Measurements from ENCODE around the gene ARHGAP9.
A peak's percentile ranks its signal among the peaks of the same experiment; 100 is the strongest.
"Not testable (repeated sequence)": the region's sequence is repeated elsewhere in the genome, so short reads cannot be mapped to it uniquely, and the experiment has no call there.

ARHGAP9 gene

DNA sequence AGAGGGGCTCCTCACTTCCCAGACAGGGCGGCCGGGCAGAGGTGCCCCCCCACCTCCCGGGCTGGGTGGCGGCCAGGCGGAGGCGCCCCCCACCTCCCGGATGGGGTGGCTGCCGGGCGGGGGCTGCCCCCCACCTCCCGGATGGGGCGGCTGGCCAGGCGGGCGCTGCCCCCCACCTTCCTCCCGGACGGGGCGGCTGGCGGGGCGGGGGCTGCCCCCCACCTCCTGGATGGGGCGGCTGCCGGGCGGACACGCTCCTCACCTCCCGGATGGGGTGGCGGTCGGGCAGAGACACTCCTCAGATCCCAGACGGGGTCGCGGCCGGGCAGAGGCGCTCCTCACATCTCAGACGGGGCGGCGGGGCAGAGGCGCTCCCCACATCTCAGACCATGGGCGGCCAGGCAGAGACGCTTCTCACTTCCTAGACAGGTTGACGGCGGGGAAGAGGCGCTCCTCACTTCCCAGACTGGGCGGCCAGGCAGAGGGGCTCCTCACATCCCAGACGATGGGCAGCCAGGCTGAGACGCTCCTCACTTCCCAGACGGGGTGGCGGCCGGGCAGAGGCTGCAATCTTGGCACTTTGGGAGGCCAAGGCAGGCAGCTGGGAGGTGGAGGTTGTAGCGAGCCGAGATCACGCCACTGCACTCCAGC is 15.5 kb upstream of the ARHGAP9 start:
- DNase-seq (ENCODE audit: extremely low read depth in 1 of 2, low read depth in 1 of 2) = not testable (repeated sequence)

DNA sequence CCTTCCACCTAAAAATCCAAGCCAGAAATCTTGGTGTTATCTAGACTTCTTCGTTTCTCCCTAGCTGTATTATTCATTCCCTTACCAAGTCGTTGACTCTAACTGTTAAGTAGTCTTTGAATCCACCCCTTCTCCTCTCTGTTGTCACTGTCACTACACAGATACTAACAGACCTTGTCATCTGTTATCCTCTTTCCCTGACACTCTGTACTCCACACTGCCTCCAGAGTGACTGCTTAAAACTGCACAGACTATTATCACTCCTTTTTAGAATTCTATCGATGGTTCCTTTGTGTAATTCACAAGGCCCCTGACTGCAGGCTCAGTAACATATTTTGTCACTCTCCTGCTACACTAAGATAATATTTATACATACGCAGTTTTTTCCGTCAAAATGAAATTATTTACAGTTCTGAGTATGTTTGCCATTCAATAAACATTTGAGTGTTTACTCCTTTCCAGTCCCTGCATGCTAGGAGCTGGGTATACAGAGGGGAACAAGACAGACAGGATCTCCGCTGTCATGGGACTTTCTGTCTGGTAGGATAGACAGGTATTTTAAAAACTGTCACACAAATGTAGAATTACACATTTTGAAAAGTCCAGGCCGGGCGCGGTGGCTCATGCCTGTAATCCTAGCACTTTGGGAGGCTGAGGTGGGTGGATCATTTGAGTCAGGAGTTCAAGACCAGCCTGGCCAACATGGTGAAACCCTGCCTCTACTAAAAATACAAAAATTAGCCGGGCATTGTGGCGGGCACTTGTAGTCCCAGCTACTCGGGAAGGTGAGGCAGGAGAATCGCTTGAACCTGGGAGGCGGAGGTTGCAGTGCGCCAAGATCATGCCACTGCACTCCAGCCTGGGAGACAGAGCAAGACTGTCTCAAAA is 12.0 kb upstream of the ARHGAP9 start:
- no peak for DNase-seq (ENCODE audit: extremely low read depth in 1 of 2, low read depth in 1 of 2)

DNA sequence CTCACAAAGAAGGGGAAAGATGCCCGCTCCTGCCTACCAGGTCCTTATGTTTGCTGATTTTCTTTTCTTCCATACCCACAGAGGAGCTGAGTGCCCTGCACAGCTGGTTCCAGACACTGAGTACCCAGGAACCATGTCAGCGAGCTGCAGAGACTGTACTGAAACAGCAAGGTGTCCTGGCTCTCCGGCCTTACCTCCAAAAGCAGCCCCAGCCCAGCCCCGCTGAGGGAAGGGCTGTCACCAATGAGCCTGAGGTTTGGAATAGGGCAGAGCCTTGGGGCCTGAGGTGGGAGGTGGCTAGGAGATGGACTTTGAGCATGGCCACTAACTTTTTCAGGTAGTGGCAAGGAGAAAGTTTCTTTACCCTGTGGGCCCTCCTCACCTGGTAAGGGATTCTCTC is 10.5 kb upstream of the ARHGAP9 start:
- no peak for DNase-seq (ENCODE audit: extremely low read depth in 1 of 2, low read depth in 1 of 2)

DNA sequence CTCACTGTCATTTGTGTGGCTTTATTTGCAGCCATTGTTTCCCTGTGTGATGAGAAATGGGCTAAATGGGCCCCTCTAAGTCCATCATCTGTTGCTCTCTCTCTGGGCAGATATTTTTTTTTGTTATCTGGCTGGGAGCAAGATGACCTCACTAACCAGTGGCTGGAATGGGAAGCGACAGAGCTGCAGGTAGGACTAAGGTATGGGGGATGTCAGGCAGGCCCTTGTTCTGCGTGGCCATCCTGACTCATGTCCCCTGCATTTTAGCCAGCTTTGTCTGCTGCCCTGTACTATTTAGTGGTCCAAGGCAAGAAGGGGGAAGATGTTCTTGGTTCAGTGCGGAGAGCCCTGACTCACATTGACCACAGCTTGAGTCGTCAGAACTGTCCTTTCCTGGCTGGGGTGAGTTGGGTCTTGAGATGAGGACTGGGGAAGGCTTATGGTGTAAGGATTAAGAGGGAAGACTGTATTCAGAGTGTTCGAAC is 9.5 kb upstream of the ARHGAP9 start:
- no peak for DNase-seq (ENCODE audit: extremely low read depth in 1 of 2, low read depth in 1 of 2)

DNA sequence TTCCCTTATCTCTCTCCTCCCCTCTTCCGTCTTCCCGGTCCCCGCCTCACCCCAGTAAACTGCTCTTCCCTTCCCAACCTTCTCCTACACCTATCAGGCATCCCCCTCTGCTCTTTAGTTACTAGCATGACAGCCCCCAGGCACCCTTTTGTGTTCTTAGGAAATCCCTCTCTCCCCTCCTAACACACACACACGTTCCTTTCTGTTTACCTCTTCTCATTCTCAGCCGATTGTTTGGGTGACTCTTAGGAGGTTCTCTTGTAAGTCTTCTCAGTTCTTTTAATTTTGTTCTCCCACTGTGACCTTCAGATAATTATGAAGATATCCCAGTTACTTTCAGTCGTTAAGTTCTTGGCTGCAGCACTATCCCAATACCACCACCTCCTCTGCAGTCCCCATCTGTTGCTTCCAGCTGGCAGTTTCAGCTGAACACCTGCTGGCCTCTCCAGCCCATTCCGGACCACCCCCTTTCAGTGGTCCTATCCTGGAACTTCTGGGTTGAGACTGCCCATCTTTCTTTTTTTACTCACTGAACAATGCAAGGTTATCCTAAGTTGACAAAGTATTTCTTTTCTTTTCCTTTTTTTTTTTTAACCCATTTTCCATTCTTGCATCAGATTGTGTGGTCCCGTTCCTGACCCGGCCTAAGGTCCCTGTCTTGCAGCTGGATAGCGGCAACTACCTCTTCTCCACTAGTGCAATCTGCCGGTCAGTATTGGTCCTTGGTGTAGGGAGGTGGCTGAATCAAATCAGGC is 8.9 kb upstream of the ARHGAP9 start:
- DNase-seq (ENCODE audit: extremely low read depth in 1 of 2, low read depth in 1 of 2) = no peak

DNA sequence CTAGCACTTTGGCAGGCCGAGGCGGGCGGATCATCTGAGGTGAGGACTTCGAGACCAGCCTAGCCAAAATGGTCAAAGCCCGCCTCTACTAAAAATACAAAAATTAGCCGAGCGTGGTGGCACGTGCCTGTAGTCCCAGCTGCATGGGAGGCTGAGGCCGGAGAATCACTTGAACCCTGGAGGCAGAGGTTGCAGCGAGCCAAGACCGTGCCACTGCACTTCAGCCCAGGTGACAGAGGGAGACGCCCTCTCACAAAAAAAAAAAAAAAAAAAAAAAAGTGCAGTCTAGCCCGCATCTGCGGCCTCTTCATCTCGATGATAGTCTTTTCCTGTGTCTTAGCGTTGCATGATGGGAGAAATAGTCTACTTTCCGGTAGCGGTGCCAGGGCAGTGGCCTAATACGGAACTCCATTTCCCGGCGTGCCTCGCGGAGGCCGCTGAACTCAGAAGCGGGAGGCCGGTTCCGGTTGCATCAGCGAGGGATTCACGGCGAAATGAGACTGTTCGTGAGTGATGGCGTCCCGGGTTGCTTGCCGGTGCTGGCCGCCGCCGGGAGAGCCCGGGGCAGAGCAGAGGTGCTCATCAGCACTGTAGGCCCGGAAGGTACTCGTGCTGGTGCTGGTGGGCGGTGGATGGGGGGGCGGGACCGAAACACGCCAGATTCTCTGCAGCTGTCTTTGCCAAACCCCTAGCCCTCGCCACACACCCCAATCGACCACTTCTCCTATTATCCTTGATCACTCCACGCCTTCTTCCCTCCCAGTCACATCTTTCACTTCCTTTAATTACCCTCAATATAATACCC is 8.1 kb upstream of the ARHGAP9 start, which contains the start of gene MARS1:
Gene MARS1 (plus strand): TSS at position 472 of the 805 bp plus-strand sequence. CDS start 23 bp downstream, at position 495.
- DNase-seq (ENCODE audit: extremely low read depth in 1 of 2, low read depth in 1 of 2) = peak; percentile 83 to 89

DNA sequence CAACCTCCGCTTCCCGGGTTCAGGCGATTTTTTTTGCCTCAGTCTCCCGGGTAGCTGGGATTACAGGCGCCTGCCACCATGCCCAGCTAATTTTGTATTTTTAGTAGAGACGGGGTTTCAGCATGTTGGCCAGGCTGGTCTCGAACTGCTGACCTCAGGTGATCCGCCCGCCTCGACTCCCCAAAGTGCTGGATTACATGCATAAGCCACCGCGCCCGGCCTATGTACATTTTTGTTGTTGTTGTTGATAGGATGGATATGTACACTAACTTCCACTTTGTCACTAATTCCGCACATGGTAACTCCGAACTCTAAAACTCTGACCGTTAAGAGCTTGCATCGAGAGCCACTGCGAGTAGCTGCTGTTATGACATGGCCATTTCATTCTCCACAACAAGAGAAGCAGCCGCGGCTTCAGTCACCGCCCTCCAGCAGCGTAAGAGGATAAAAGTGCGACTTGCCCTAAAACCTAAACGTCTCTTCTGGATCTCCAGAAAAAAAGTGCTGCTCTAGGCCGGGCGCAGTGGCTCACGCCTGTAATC is 7.5 kb upstream of the ARHGAP9 start:
- no peak for DNase-seq (ENCODE audit: extremely low read depth in 1 of 2, low read depth in 1 of 2)

DNA sequence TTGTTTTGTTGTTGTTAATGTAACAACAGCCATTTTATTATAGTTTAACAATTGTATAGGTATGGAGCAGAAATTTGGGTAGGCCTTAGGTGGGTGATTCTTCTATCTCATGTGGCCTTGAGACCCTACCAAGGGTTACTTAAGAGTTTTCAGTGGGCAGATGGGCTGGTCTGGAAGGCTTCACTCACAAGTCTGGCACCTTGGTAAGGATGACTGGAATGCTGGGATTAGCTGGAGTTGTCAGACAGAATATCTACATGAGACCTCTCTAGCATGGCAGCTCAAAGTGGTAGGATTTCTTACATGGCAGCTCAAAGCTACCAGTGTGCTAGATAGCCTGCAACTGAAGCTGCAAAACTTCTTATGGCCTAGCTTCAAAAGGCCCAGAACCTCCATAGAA is 6.0 kb upstream of the ARHGAP9 start:
- no peak for DNase-seq (ENCODE audit: extremely low read depth in 1 of 2, low read depth in 1 of 2)

DNA sequence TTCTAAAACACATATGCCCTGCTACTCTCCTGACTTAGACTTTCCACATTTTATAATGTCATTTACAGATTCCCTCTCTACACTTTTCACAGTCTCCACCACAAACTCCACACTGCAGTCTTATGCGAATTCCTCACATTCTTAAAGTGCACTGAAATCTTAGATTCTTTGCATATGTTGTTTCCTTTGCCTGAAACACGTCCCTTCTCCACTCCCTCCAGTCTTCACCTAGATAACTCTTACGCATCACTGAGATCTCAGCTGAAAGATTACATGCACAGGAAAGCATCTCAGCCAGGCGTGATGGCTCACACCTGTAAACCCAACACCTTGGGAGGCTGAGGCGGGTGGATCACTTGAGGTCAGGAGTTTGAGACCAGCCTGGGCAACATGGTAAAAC is 3.8 kb upstream of the ARHGAP9 start:
- DNase-seq (ENCODE audit: extremely low read depth in 1 of 2, low read depth in 1 of 2) = no peak

DNA sequence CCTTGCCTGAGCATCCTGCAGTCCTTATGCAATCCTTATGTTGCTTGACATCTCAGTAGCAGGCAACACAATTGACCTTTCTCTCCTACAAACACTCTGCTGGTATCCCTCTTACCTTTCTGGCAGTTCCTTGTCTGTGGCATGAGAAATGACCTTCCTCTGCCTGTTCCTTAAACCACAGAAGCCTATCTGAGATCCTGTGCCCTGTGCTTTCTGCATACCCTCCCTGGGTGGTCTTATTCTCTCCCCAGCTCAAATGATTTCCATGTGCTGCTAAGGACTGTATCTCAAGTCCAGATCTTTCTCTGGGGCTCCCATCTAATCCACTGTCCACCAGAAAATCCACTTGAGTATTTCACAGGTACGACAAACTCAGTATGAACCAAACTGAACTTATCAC is 2.0 kb upstream of the ARHGAP9 start:
- no peak for DNase-seq (ENCODE audit: extremely low read depth in 1 of 2, low read depth in 1 of 2)

DNA sequence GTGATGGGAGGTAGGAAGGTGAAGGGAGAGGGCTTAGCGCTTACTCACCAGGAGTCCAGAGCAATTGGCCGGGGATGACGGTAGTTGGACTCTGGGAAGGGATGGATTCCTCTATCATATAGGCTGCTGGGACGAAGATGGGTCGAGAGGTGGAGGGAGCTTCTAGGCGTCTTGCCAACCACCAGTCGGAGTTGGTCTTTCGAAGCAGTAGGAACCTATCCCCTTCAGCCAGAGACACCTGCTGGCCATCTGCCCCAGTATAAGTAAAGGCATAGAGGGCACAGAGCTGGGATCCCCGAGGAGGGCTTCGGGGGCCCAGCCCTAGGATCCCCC is 657 bp downstream of the ARHGAP9 start:
- no peak for DNase-seq (ENCODE audit: extremely low read depth in 1 of 2, low read depth in 1 of 2)

DNA sequence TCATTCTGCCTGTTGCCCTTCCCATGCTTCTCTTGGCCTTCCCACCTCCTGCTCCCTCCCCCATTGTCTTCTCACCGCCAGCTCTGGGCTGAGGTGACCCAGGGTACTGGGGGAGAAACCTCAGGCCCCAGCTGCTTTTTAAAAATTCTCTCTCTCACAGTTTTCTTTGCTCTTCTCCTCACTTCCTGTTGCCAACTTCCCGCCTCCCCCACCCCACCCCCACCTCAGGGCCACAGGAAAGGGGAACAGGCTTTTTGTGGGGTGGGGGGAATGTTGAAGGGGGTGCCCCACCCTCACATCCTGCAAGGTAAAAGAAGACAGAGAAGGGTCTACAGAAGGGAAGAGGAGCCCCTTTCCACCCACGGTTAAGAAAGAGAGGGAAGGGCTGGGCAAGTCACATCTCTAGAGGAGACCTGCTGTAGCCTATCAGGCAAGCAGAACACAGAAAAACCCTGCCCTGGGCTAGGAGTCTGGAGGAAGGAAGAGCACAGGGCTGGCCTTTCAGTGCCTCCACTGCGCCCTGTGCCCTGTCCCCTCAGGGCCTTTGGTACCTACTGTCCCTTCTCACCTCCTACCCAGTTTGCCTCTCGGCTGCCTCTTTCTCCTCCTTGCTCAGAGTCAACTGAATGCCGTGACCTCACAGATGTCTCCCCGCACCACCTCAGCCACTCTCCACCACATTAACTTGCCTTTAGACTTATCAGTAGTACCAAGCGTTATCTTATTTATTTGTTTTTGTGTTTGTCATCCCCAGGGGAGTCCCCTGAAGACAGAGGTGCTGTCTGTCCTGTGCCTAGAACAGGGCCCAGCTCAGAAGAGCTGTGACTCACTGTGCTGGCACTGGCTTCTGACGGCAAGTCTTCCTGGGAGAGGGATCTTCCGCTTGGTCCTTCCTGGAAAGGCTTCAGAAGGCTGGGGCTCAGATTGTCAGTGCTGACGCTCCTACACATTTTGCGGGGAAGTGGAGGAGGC is 1.7 kb downstream of the ARHGAP9 start:
- DNase-seq (ENCODE audit: extremely low read depth in 1 of 2, low read depth in 1 of 2) = no peak

DNA sequence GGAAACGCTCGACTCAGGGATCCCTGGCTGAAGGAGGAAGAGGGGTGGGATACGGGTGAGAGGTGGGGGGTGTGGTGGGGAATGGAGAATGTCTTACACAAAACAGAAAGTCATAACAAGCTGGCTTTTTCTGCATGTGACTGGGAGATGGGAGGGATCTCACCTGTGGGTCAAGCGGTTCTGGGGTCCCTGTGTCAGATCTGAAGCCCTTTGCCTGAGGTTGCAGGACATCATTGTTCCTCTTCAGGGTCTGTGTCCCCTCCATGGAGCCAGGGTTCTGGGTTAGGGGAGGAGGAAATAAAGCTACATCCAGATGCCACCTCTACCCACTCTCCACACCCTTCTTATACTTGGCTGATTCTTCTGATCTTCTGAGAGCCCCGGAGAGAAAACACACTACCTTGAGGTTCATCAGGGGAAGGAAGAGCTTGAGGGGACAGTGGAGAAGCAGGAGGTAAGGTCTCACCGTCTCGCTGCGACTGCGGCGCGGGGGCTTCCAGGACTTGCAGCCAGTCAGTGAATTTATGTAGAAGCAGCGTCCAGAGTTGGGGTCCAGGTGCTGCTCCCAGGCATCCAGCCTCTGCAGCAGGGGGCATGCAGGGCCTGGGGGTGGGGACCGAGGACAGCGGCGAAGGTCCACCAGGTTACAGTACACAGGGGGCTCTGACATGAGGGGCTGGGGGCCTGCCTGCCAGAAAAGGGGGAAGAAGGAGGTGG is 2.5 kb downstream of the ARHGAP9 start:
- DNase-seq (ENCODE audit: extremely low read depth in 1 of 2, low read depth in 1 of 2) = no peak

DNA sequence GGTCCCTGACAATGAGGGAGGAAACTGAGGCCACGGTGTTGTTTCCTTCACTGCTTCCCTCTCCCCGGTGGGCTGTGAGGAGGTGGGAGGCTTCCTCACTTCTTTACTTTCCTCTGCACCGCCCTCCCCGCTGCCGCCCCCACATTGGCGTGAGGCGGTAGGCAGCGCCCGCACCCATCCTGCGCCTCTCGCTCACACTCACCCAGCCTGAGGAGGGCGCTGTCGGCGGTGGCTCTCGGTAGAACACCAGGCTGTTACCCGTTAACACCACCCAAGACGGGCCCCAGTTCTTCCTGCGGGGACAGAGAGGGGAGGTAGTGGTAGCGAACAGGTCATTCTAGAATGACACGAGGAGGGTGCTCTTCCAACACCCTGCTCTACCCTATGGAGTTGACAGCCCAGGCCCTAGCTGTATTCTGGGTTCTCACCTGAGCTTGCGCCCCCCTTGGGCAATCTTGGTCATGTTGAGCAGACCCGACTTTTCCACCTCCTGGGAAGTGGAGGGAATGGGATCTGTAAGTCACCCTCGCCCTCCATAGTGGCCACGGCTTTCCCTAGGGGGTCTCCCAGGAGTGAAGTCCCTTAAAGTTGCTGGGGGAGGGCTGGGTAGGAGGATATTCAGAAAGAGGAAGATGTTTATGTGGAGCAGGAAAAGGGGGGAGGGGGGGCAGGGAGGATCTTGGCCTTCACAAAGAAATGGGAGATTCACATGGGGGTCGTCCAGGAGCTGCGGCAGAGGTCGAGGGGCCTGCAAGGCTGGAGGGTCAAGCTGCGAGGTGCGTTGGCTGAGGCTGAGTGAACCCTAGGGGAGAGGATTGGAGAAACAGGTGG is 3.3 kb downstream of the ARHGAP9 start:
- peak; percentile 58 to 73 for DNase-seq (ENCODE audit: extremely low read depth in 1 of 2, low read depth in 1 of 2)

DNA sequence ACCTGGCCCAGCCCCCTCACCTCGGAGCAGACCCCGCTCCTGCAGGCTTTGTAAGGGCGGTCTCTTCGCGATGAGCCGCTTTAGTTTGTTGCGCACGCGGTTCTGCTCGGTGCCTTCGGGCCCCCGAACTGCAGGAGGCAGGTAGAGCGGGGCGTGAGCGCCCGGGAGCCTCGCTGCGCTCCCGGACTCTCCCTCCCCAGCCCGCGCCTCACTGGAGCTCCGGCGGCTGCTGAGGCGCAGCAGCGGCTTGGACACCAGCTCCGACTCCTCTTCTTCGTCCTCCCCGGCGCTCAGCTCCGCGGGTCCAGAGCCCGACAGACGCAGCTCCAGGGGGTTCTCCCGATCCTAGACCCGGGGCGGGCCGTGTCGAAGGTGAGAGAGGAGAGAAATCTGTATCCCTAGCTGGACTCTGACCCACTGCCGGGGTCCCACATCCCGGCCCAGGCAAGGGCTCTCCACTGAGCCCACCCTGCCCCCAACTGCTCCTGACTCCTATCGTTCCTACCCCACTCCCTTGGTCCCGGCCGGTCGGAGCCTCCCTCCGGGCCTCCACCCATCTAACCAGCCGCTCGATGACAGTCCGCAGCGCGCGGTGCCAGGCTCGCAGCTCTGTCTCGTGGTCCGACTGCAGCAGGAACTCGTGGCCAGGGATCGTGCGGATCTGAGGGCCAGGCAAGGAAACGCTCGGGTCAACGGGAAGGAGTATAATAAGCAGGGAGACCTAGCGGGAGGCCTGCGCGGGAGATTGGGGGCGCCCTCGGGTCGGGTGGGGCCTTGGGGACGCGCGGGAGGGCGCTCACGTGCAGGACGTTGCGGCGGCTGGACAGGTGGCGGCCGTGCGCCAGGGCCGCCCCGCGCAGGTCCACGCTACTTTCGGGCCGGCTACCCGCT is 4.2 kb downstream of the ARHGAP9 start:
- no peak for DNase-seq (ENCODE audit: extremely low read depth in 1 of 2, low read depth in 1 of 2)

DNA sequence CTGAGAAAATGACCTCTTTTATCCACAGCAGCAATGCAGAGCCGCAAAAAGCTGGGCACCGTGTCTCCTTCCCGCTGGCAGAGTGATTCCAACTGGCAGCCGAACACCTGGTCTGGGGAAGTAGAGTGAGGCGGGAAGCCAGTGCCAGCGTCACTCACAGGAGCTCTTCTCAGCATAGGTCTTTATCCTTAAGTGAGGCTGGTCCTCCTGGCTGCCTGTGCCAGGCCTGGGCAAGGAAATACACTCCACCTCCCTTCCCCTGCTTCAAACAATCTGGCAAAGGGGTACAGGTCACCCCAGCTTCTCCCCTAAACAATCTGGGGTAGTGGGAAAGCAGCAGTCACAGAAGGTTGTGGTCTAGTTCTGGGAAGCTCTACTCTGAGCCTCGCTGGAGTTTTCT is 4.8 kb downstream of the ARHGAP9 start:
- no peak for DNase-seq (ENCODE audit: extremely low read depth in 1 of 2, low read depth in 1 of 2)

DNA sequence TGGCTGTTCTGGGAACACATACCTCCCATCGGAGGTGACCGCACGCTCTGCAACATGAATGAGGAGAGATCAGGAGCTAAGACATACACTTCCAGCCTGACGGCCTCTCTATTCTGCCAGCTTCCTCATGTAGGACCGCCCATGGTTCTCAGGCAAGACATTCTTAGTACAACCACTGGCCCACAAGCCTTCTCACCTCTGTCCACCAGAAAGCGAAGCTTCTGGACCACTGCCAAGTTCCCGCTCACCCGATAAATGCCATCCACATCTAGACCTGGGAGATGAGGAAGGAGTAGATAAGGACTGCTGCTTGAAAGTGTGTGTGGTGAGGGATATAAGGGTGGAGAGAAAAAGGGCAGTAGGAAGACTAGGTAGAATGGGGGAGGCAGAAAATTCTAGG is 5.2 kb downstream of the ARHGAP9 start:
- DNase-seq (ENCODE audit: extremely low read depth in 1 of 2, low read depth in 1 of 2) = no peak

All from stimulated activated CD8-positive, alpha-beta memory T cell treated with anti-CD3 and anti-CD28 coated beads, Interleukin-7, amount 100 ng/mL, for 48 hours (primary cell).